ENCODE results near the gene NAA40.

Gene NAA40

GRCh38 chr11:63906087-63906486 lies 32.7 kb upstream of the NAA40 start:
- no peak overlapping the region for H3K4me3 ChIP-seq (ENCODE audit: low read depth, low read length)
- H3K36me3 ChIP-seq (replicated peaks) = peaks cover 69% of the 10 kb centered on the region
- H3K27ac ChIP-seq = no peak overlapping the region
- no peak for DNase-seq
- H3K27me3 ChIP-seq (replicated peaks) = no peaks in the 10 kb centered on the region
- in situ Hi-C loops (cut with HindIII; ENCODE audit: low pct_ligation_motif_present, low sequenced_read_pairs) = no loop called here
- no peak for TF ChIP-seq CTCF (IDR thresholded peaks at IDR 0.05; ENCODE audit: low read depth, low read length, missing control alignments)

DNA sequence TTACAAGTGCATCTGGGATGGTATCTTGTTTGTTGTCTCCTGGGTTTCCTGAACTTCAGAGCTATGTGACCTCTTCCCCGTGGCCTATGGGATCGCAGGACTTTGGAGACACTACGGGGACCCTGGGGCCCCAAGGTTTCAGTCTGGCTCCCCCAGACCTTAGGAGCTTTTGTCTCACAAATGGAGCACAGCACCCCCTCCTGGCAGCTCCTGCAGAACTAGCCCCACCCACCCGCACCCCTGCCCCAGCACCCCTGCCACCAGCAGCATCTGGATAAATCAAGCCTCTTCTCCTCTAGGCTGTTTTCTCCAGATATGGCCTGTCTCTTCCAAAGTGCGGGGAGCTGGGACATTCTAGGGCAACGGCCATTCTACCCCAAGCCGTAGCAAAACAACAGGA lies 32.2 kb upstream of the NAA40 start:
- H3K27me3 ChIP-seq (replicated peaks) = no peaks in the 10 kb centered on the region
- in situ Hi-C loops (cut with HindIII; ENCODE audit: low pct_ligation_motif_present, low sequenced_read_pairs) = no loop called here
- H3K36me3 ChIP-seq (replicated peaks) = peaks cover 68% of the 10 kb centered on the region
- H3K27ac ChIP-seq = no peak overlapping the region
- peak; percentile 55 for TF ChIP-seq CTCF (IDR thresholded peaks at IDR 0.05; ENCODE audit: low read depth, low read length, missing control alignments)
- no peak overlapping the region for H3K4me3 ChIP-seq (ENCODE audit: low read depth, low read length)
- DNase-seq = no peak

DNA sequence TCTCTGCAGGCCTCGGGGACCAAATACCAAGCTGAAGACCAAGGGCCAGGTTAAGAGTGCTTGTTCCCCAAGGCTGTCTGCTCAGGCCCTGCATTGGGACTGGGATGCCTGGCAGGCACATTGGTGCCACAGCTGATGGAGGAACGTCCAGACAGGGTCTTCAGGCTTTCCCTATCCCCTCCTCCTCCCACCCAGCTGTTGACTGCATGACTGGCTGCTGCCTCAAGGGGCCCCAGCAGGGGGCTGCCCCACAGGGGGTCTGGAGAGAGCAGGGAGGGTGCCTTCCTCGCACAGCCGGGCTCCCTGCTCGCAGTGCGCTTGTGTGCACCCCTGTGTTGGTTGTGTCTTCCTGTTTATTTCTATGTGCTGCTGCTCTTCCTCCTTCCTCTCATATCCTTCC lies 31.7 kb upstream of the NAA40 start:
- Histone ChIP-seq H3K27me3 (replicated peaks) (no peaks in the 10 kb centered on the region), H3K27ac (no peak overlapping the region), H3K36me3 (replicated peaks) (peaks cover 63% of the 10 kb centered on the region), H3K4me3 (ENCODE audit: low read depth, low read length) (no peak overlapping the region)
- no peak for TF ChIP-seq CTCF (IDR thresholded peaks at IDR 0.05; ENCODE audit: low read depth, low read length, missing control alignments)
- DNase-seq = no peak
- in situ Hi-C loops (cut with HindIII; ENCODE audit: low pct_ligation_motif_present, low sequenced_read_pairs) = no loop called here

- Histone ChIP-seq H3K4me3 (ENCODE audit: low read depth, low read length) (no peak overlapping the region), H3K27me3 (replicated peaks) (no peaks in the 10 kb centered on the region), H3K36me3 (replicated peaks) (peaks cover 54% of the 10 kb centered on the region), H3K27ac (no peak overlapping the region)
- no peak for DNase-seq
- in situ Hi-C loops (cut with HindIII; ENCODE audit: low pct_ligation_motif_present, low sequenced_read_pairs) = no loop called here
- no peak for TF ChIP-seq CTCF (IDR thresholded peaks at IDR 0.05; ENCODE audit: low read depth, low read length, missing control alignments)
Observed at GRCh38 chr11:63907808-63908530, 30.8 kb upstream of the NAA40 start.

DNA sequence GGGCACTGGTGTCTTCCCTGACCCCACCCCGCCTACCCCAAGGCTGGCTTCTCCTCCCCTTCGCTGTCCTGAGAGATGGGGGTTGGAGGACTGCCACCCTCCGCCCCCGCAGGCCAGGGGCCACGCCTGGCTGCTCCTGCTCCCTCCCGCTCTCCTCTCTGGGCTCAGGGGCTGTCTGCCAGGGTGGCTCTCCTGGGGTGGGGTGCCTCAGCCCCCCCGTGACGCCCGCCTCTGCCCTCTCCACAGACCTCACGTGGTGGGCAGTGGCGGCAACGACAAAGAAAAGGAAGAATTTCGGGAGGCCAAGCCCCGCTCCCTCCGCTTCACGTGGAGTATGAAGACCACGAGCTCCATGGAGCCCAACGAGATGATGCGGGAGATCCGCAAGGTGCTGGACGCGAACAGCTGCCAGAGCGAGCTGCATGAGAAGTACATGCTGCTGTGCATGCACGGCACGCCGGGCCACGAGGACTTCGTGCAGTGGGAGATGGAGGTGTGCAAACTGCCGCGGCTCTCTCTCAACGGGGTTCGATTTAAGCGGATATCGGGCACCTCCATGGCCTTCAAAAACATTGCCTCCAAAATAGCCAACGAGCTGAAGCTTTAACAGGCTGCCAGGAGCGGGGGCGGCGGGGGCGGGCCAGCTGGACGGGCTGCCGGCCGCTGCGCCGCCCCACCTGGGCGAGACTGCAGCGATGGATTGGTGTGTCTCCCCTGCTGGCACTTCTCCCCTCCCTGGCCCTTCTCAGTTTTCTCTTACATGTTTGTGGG lies 30.0 kb upstream of the NAA40 start:
- Histone ChIP-seq H3K27ac (no peak overlapping the region), H3K36me3 (replicated peaks) (peaks cover 45% of the 10 kb centered on the region), H3K4me3 (ENCODE audit: low read depth, low read length) (no peak overlapping the region), H3K27me3 (replicated peaks) (no peaks in the 10 kb centered on the region)
- DNase-seq = no peak
- in situ Hi-C loops (cut with HindIII; ENCODE audit: low pct_ligation_motif_present, low sequenced_read_pairs) = no loop called here
- no peak for TF ChIP-seq CTCF (IDR thresholded peaks at IDR 0.05; ENCODE audit: low read depth, low read length, missing control alignments)
